Common myeloid progenitor, CD34-positive (primary cell): Measurements from ENCODE around the gene KDM4D.

Experiments
- CTCF ChIA-PET: fragments of 350-600 bp; sonication (Branson Sonifier 250); formaldehyde crosslinking; loops from one replicate; lab custom pipeline; 2021; ENCODE audit warnings: antibody characterized with exemption; lab: Charles Lee
- POLR2A ChIA-PET: fragments of 350-600 bp; sonication (Branson Sonifier 250); formaldehyde crosslinking; loops from one replicate; lab custom pipeline; 2021; ENCODE audit warnings: antibody characterized with exemption; lab: Charles Lee
- DNase-seq, 3 donors: peaks; one replicate each; pipeline versions ENCODE4 v3.0.0 to v3.0.0-alpha.2; 2013
- H3K27ac ChIP-seq, 2 experiments: 1 replicate in 1 of 2; 2 replicates in 1 of 2; pipeline ENCODE4 v1.7.0; 2013; ENCODE audit warnings: inconsistent platforms in 2 of 2, low read length in 2 of 2, mild to moderate bottlenecking in 2 of 2, low read depth in 1 of 2, moderate library complexity in 1 of 2; ENCODE audit not compliant: severe bottlenecking in 2 of 2, insufficient read depth in 1 of 2, poor library complexity in 1 of 2
- H3K27me3 ChIP-seq, 5 experiments: replicated peaks in 2 of 5; 1 replicate in 3 of 5; 2 replicates in 2 of 5; pipeline versions ENCODE4 v1.6.1 to v1.7.0; 2013; ENCODE audit warnings: low read length in 4 of 5, mild to moderate bottlenecking in 2 of 5, moderate library complexity in 2 of 5, inconsistent platforms in 1 of 5; ENCODE audit not compliant: insufficient read depth in 5 of 5, control insufficient read depth in 4 of 5
- H3K36me3 ChIP-seq, 4 experiments: 1 replicate in 2 of 4; 2 replicates in 2 of 4; pipeline versions ENCODE4 v1.6.1 to v1.7.0; 2013; ENCODE audit warnings: low read length in 3 of 4, control low read depth in 1 of 4, mild to moderate bottlenecking in 1 of 4; ENCODE audit not compliant: control insufficient read depth in 4 of 4, insufficient read depth in 4 of 4
- H3K4me1 ChIP-seq, 4 experiments: 1 replicate in 3 of 4; 2 replicates in 1 of 4; pipeline versions ENCODE4 v1.6.1 to v1.7.1; 2013; ENCODE audit warnings: low read length in 3 of 4, mild to moderate bottlenecking in 3 of 4, control low read depth in 1 of 4, inconsistent platforms in 1 of 4, moderate library complexity in 1 of 4; ENCODE audit not compliant: control insufficient read depth in 4 of 4, insufficient read depth in 4 of 4; ENCODE audit errors: control extremely low read depth in 1 of 4
- H3K4me3 ChIP-seq, 7 experiments: 1 replicate in 4 of 7; 2 replicates in 3 of 7; pipeline versions ENCODE4 v1.5.1 to v1.7.0; 2013; ENCODE audit warnings: mild to moderate bottlenecking in 7 of 7, low read length in 6 of 7, moderate library complexity in 6 of 7, inconsistent platforms in 2 of 7, low read depth in 2 of 7, control low read depth in 1 of 7; ENCODE audit not compliant: insufficient read depth in 4 of 7, control insufficient read depth in 1 of 7; ENCODE audit errors: extremely low read depth in 1 of 7
- H3K9me3 ChIP-seq, 5 experiments: 1 replicate in 4 of 5; 2 replicates in 1 of 5; pipeline versions ENCODE4 v1.6.1 to v1.7.1; 2013; ENCODE audit warnings: low read length in 4 of 5, mild to moderate bottlenecking in 2 of 5, inconsistent platforms in 1 of 5, low read depth in 1 of 5, moderate library complexity in 1 of 5; ENCODE audit not compliant: control insufficient read depth in 4 of 5, insufficient read depth in 2 of 5; ENCODE audit errors: control extremely low read depth in 1 of 5
- WGBS: methylation state at CpG from one replicate; pipeline ENCODE4 v1.1.5; 2013; ENCODE audit not compliant: insufficient coverage; 5-methylcytosine and 5-hydroxymethylcytosine counted together

Gene KDM4D

DNA sequence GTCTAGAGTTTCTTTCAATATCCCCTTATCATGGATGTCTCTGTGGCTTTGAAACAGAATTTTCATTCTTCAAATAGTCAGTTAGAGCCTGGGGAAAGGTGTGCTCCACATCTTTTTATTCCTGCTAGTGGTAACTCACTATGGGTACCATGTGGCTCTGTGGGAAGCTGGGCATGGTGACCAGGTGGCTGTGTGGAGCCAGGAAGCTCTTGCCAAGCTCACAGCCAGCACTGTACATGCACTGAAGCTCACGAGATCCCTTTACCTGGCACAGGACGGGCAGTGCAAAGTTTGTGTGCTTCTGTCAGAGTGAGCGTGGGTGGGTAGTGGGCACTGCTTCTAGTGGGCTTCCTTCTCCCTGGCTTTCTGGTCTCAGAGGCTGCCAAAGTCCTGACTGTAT is 69.4 kb downstream of the KDM4D start:
- no peak overlapping the region for H3K4me3 ChIP-seq
- ChIA-PET POLR2A (no interaction called here), CTCF (no interaction called here)
- H3K27ac ChIP-seq: no peak overlapping the region
- H3K27me3 ChIP-seq: peaks cover 0 to 5% (median 2%) of the 10 kb centered on the region in 5 experiments
- WGBS: 100% methylated on average over 3 of the region's 3 CpGs
- DNase-seq: no peak
- H3K36me3 ChIP-seq: no peaks in the 10 kb centered on the region
- H3K4me1 ChIP-seq: no peaks in the 10 kb centered on the region
- H3K9me3 ChIP-seq: peaks cover 0 to 2% (median 0%) of the 10 kb centered on the region in 5 experiments

GRCh38 chr11:95044010-95044409 is 70.5 kb downstream of the KDM4D start:
- Histone ChIP-seq H3K4me1 (no peaks in the 10 kb centered on the region), H3K27me3 (peaks cover 0 to 3% (median 0%) of the 10 kb centered on the region in 5 experiments), H3K27ac (no peak overlapping the region), H3K9me3 (no peaks in the 10 kb centered on the region), H3K4me3 (no peak overlapping the region), H3K36me3 (no peaks in the 10 kb centered on the region)
- DNase-seq: no peak
- POLR2A ChIA-PET: no interaction called here
- 100% methylated on average over 3 of the region's 4 CpGs for WGBS
- CTCF ChIA-PET: no interaction called here

GRCh38 chr11:95045812-95046211 is 72.3 kb downstream of the KDM4D start:
- ChIA-PET POLR2A (no interaction called here), CTCF (no interaction called here)
- H3K4me3 ChIP-seq: no peak overlapping the region
- no peaks in the 10 kb centered on the region for H3K9me3 ChIP-seq
- no peaks in the 10 kb centered on the region for H3K4me1 ChIP-seq
- H3K27me3 ChIP-seq: peaks cover 0 to 3% (median 0%) of the 10 kb centered on the region in 5 experiments
- no peak for DNase-seq
- no peaks in the 10 kb centered on the region for H3K36me3 ChIP-seq
- H3K27ac ChIP-seq: no peak overlapping the region
